Stimulated activated CD4-positive, alpha-beta T cell treated with anti-CD3 and anti-CD28 coated beads, Interleukin-4, amount 100 ng/mL, for 24 hours (primary cell): ENCODE data around the gene MAP3K3.

Source experiments
- DNase-seq: peaks from one replicate; pipeline ENCODE4 v3.0.0-alpha.2; 2020

The MAP3K3 gene

DNA sequence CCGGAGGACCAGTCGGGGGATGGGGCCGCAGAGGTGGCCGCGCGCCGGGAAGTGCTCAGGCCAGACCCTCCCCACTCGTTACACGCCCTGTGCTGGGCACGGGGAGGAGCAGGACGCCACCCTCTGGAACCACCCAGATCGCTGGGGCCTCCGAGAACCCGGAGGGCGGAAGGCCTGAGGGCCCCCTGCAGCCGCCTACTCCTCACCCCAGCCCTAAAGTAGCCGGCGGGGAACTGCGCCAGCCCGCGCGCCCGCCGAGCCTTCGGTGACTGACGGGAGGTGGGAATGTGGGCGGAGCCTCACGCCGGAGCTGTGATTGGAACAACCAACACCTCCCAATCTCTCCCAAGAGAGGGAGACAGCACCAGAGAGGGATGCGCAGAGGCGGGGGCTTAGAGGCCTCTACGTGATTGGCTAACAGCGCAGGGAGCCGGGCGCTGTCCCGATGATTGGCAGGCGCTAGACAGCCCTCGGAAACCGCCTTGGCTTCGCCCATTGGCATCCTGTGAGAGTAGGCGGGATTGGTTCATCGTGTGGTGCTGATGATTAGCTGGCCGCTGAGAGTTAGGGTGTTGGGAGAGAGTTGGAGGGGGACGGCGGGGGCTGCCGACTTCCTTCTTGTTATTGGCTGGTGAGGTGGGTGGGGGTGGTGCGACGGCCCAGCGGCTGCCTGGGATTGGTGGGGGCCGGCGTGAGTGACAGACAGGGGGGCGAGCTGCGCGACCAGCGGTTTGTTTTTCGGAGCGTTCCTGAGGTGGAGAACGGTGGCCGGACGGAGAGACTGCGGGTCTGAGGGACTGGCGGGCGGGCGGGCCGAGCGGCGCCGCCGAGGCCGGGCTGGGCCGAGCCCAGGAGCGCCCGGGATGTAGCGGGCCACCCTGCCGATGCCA is at the start of gene MAP3K3:
TSS of gene MAP3K3 (plus strand) at position 734 of the 890 bp plus-strand sequence. CDS start 343 bp downstream, outside the sequence.
- peak; percentile 98 for DNase-seq

DNA sequence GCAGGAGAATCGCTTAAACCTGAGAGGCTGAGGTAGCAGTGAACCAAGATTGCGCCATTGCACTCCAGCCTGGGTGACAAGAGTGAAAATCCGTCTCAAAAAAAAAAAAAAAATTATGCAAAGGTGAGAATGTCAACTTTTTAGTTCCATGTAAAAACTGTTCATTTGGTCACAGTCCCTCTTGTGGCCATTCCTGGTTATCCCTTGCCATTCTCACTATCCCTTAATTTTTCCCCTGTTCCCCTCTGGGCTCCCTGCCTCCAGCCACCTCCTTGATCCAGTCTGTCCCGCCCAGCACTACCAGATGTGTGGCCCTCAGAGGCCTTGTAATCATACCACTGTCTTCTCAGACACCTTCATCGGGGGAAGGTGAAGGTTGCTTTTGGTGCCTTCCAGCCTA is 48.6 kb upstream of the MAP3K3 start:
- DNase-seq: no peak

DNA sequence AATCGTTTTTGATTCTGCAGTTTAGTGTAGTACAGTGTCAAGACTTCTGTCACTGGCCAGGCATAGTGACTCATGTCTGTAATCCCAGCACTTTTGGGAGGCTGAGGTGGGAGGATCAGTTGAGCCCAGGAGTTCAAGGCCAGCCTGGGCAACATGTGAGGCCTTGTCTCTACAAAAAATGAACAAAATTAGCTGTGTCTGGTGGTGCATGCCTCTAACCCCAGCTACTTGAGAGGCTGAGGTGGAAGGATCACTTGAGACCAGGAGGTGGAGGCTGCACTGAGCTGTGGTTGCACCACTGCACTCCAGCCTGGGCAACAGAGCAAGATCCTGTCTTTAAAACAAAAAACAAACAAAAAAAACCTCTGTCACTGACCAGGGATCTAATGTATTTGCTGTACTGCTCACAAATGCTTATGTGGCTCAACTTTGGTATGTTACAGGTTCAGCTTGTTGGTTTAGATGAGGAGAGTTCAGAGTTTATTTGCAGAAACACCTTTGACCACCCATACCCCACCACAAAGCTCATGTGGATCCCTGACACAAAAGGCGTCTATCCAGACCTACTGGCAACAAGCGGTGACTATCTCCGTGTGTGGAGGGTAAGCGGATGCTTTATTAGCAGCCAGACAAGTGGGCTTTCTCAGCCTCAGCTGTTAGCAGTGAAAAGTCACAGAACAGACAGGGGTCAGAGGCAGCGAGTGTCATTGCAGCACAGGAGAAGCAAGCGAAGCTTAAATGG is 44.0 kb upstream of the MAP3K3 start:
- no peak for DNase-seq

DNA sequence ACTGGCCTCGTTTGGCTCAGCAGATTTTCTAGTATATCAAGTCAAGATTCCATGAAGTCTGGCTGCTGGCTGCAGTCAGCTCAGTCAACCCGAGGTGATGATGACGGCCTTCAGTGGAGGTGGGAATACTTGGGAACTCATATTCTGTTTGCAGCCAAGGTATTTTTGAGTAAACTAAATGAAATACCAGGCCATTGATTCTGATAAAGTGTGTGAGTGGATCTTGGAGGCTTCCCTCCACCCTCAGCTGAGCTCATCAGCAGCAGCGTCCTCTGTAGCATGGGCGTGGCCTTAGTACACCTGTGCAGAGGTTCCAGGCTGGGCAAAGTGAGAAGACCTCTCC is 43.5 kb upstream of the MAP3K3 start:
- no peak for DNase-seq

DNA sequence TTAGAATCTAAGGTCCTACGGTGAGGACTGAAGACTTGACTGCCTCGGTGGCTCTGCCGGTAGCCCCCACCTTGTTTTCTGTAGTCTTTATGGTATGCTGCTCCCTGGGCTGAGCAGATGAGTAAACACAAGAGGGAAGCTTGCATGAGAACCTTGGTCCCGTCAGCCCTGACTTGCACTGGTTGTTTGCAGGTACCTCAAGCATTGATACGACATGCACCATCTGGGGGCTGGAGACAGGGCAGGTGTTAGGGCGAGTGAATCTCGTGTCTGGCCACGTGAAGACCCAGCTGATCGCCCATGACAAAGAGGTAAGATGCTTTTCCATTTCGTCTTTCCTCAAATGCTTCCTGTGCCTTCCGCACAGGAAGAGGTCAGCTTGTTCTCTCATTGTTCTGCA is 42.6 kb upstream of the MAP3K3 start:
- no peak for DNase-seq

DNA sequence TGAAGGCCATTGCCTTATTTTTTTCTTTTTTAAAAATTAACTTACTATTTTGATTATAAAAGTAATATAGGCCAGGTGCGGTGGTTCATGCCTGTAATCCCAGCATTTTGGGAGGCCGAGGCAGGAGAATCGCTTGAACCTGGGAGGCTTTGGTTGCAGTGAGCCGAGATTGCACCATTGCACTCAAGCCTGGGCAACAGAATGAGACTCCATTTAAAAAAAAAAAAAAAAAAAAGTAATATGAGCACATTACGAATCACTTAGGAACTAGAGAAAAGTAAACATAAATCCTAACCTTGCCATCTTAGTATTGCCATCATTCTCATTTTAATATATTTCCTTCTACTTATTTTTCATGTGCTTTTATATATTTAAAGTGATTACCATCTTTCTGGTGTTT is 34.4 kb upstream of the MAP3K3 start:
- DNase-seq: no peak

DNA sequence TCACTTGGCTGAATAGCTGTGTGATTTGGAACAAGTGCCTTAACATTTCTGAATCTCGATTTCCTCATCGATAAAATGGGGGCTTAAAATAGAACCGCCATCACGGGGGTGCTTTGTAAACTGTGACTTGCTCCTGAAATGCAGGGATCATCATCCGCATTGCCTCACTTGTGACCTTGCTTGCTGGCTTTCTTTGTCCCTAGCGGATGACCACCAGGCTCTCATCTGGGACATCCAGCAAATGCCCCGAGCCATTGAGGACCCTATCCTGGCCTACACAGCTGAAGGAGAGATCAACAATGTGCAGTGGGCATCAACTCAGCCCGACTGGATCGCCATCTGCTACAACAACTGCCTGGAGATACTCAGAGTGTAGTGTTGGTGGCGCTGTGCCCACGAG is 33.4 kb upstream of the MAP3K3 start:
- DNase-seq: no peak

DNA sequence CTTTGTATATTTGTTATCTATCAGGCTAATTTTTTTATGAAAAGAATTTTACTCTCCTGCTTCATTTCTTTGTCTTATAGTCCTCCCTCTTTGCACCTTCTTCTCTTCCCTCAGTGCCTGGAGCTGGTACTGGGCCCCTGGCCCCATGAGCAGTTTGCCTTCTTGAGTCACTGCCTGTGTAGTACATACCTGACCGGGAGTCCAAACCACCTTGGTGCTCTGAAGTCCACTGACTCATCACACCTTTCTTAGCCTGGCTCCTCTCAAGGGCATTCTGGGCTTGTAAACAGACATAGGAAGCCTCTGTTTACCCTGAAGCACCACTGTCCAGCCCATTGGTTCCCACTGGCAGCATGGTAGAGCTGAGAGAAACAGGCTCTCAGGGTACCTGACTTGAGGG is 32.6 kb upstream of the MAP3K3 start:
- no peak for DNase-seq

DNA sequence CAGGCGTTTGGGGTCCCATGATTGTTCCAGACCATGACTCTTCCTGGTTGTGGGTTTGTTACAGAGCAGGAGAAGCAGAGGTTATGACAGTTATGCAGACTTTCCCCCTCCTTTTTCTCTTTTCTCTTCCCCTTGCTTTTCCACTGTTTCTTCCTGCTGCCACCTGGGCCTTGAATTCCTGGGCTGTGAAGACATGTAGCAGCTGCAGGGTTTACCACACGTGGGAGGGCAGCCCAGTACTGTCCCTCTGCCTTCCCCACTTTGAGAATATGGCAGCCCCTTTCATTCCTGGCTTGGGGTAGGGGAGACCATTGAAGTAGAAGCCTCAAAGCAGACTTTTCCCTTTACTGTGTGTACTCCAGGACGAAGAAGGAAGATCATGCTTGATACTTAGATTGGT is 29.4 kb upstream of the MAP3K3 start:
- DNase-seq: no peak

DNA sequence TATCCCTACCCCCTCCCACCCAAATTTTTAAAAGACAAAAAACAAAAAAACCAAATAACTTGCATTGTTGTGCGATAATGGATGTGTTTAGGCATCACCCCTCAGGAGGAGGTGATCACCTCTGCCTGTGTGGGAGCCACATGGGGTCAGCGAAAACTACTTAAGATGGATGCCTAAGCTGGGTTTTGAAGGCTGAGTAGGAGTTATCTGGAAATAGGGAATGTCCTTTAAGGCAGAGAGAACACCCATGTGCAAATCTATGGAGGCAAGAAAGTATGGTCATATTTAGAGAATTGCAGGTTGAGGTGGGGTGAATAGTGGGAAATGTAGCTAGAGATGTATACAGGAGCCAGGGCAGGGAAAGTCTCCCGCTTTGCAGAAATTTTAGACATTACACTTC is 27.1 kb upstream of the MAP3K3 start:
- DNase-seq: no peak

DNA sequence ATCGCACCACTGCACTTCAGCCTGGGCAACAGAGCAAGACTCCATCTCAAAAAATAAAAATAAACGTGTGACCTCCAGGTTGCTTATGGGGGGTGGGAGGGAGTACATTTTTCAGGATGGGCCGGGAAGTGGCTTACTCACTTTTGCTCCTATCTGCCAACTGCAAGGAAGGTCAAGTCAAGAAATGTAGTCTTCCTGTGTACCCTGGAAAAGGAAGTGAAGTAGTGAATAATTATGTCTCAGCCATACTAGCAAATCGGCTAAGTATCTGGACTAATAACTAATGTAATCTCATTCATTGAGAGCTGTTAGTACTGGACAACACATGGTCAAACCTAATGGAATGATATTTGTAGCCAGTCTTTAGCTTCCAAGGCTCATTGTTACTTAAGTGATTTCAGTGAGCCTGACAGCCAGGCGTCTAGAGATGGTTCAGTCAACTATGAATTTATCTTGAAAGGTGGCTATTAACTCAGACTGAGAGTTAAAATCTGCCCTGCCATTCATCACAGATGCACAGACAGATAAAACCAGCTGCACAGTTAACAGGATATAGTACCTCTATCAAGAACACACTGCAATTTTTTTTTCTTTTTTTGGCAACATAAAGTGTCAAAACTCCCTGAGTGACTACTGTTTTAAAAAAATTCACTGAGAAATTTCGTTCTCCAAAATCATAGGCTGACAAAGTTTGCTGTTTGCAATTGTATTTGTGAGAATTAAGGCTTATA is 25.2 kb upstream of the MAP3K3 start:
- DNase-seq: no peak

DNA sequence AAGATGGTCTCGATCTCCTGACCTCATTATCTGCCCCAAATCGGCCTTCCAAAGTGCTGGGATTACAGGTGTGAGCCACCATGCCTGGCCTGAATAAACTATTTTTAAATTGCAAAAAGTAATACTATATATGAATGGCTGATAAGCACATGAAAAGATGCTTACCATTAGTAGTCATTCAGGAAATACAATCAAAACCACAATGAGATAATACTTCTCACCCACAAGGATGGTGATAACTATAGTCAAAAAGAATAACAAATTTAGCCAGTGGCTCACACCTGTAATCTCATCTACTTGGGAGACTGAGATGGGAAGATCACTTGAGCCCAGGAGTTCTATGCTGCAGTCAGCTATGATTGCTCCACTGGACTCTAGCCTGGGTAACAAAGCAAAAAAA is 23.9 kb upstream of the MAP3K3 start:
- DNase-seq: no peak

DNA sequence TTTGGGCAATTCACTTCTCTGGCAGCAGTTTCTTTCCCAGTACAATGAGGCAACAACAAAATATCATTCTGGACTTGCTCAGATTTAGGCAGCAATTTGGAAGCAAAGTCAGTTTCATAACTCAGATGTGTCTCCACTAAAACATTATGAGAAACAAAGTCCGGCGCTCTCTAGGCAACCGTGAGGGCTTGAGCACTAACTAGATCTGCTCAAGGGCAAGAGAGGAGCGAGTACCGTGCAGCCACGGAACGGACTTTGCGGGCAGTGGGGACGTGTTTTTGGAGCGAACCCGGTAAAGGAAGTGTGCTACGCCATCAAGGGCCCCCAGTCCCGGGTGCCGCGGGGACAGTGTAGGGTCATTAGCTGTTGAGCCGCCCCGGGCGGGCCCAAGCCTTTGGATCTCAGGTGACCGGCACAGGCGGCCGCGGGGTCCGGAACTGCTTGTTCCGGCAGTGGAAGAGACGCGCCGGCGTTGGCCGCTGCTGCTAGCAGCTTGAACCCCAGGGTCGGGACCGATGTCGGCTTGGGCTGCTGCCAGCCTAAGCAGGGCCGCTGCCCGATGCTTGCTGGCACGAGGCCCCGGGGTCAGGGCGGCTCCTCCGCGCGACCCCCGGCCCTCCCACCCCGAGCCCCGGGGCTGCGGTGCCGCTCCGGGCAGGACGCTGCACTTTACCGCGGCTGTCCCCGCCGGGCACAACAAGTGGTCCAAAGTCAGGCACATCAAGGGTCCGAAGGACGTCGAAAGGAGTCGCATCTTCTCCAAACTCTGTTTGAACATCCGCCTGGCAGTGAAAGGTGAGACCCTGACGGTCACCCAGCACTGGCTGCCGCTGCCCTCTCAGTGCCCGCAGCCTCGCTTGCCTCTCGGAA is 21.4 kb upstream of the MAP3K3 start, which contains the start of gene TACO1:
TSS of gene TACO1 (plus strand) at position 327 of the 870 bp plus-strand sequence. CDS start at position 516, 189 bp downstream.
- DNase-seq: peak; percentile 83

DNA sequence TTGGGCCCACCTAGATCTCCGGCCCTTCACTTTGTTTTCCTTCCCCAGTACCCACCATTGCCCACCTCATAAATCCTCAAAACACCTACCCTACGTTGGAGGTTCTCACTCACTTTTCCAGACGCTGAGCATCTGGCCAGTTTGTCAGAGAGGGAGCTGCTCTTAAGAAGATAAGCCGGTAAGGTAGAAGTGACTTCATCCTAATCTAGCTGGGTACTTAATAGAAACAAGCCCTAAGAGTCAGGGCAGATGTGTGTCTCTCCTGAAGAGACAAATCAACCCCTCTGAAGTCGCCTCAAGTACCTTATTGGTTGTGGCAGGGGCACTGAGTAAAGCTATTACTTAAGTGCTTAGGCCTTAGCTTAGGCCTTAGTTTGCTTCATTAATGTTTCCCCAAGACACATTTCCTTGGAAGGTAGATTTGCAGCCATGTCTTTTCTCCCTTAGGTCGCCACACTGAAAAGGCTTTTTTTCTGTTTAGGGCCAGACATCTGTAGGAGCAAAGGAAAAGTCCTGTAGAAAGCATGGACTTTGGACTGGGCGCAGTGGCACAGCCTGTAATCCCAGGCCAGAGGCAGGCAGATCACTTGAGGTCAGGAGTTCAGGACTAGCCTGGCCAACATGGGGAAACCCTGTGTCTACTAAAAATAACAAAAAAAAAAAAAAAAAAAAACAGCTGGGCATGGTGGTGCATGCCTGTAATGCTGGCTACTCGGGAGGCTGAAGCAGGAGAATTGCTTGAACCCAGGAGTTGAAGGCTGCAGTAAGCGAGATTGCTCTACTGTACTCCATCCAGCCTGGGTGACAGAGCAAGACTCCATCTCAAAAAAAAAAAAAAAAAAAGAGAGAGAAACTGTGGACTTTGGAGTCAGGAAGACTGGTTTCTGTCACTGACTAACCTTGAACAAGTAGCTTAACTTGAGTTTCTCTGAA is 20.5 kb upstream of the MAP3K3 start:
- DNase-seq: no peak

DNA sequence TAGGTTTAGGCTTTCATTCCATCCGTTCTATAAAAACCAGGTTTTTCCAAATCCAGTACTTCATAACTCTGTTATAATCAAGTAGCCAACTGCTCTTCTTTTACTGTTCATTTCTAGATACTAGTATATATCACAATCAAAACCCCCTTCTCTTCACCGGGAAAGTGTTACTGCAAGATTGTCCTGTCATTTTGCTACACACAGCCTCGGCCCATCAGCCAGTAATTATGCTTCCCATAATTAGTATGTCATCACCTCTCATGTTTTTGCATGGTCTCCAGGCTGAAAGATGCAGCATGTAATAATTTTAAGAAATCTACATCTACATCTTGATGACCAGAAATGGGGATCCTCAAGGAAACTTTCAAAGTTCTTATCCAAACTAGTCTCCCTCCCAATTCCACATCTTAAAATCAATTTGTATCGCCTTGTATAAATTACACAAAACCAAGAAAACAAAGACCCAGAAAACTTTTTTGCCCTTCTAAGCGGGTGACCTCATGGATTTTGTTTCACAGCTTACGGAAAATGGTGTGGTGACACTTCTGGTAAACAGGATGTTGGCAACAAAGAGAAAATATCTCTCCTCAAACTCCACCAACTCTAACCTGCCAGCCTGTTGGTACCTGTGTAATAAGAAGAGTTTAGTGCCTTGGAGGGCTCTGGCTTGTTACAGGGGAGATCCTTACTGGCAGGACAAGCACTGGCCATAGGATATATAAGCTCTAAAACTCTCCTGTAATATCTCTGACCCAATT is 12.2 kb upstream of the MAP3K3 start:
- DNase-seq: no peak

DNA sequence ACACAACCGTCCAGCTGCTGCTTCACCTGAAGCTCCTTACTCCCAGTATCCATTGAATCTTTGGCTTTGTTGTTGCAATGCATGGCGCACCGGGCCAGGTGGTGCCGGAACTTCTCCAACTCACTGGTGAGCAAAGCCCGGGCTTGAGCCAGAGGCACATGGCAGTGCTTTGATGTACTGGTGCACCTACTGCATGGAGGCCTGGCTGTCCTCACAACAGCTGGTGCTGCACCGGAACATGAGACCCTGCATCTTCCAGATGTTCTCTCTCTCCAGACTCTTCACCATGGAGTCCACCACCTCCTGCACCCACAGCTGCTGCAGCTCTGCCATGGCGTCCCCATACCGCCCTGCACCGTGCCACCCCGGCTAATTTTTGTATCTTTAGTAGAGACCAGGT is 11.4 kb upstream of the MAP3K3 start:
- no peak for DNase-seq

DNA sequence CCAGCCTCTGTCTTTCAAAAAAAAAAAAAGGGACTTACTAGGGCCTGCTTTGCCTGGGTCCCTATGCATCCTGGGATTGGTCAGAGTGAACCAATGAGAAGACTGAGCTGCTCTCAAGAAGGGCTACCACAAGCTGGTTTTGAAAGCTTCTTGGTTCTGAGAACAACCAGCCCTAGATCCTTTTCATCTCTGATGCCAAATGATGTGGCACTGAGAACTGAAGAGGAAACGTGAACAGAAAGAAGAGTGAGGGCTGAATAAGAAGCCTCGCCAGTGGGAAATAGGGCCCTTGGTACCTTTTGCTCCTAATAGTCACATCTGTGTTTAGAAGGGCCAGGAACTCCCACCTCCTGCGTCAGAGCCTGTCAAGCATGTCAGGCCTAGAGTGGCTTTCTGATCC is 10.9 kb upstream of the MAP3K3 start:
- DNase-seq: peak; percentile 25

DNA sequence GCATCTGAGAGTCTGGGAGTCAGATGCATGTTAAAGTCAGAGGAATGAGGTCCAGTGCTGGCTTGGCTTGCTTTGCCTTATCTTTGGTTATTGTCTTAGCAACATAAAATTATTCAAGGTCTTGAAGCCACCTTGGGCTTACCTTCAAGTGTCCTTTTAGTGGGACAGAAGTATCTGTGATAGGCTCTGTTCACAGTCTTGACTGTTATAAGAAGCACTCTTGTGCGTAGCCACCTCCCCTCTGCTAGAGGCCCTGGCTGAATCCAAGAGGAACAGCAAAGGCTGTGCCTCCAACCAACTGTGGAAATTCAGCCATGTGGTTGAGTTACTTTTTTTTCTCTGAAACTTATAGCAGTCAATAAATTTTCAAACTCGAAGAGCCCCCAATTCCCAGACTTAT is 8.6 kb upstream of the MAP3K3 start:
- no peak for DNase-seq

DNA sequence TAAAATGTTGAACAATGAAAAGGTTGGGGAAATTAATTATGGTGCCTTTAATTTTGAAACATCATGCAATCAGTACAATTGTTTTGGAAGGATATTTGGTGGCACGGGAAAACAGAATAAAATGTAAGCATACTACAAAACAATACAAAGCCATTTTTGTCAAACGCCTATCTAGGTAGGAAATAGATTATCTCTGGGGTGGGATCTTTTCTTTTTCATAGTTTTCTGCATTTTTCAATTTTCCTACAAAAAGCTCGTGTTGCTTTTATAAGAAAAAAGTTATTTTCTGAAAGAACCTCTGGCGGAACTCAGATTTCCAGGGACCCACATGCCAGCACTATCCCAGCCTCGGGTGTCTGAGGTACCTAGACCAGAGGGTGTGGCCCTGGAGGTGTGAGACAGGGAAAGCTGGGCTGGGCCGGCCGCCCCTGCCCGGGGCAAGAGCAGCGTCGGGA is 961 bp upstream of the MAP3K3 start:
- no peak for DNase-seq
